Smooth muscle cell (in vitro differentiated cells): Measurements from ENCODE around the gene PHYHD1. TPM values are rescaled to one million over a fixed set of nuclear protein-coding genes. Genes with fewer than 3 reads are reported as not detected.
A peak's percentile ranks its signal among the peaks of the same experiment; 100 is the strongest.

ENCODE experiments used
- DNase-seq: peaks from one replicate; lab custom pipeline; 2025; ENCODE audit not compliant: unreplicated experiment; lab: John Stamatoyannopoulos, UW
- H2AFZ ChIP-seq: fragments of 200-600 bp; sonication (generic); 2 replicates; pipeline ENCODE4 v1.6.0; 2016; ENCODE audit warnings: antibody characterized with exemption, low read depth, mild to moderate bottlenecking
- H3F3A ChIP-seq: fragments of 200-600 bp; sonication (generic); 2 replicates; pipeline ENCODE4 v1.6.0; 2017; ENCODE audit warnings: antibody characterized with exemption, low read depth
- H3K27ac ChIP-seq: fragments of 200-600 bp; sonication (generic); 2 replicates; pipeline ENCODE4 v1.5.1; 2016; ENCODE audit warnings: low read depth, mild to moderate bottlenecking
- H3K27me3 ChIP-seq: fragments of 200-600 bp; sonication (generic); 2 replicates; pipeline ENCODE4 v1.6.1; 2016; ENCODE audit warnings: low read depth, mild to moderate bottlenecking
- H3K36me3 ChIP-seq: fragments of 200-600 bp; sonication (generic); 2 replicates; pipeline ENCODE4 v1.5.1; 2016; ENCODE audit warnings: low read depth
- H3K4me1 ChIP-seq: fragments of 200-600 bp; sonication (generic); 2 replicates; pipeline ENCODE4 v1.5.1; 2016; ENCODE audit warnings: low read depth
- H3K4me2 ChIP-seq: fragments of 200-600 bp; sonication (generic); 2 replicates; pipeline ENCODE4 v1.6.0; 2016; ENCODE audit warnings: mild to moderate bottlenecking
- H3K4me3 ChIP-seq: fragments of 200-600 bp; sonication (generic); 2 replicates; pipeline ENCODE4 v1.5.1; 2016; ENCODE audit warnings: mild to moderate bottlenecking
- H3K79me2 ChIP-seq: fragments of 200-600 bp; sonication (generic); 2 replicates; pipeline ENCODE4 v1.6.0; 2016; ENCODE audit warnings: low read depth, mild to moderate bottlenecking
- H3K9ac ChIP-seq: fragments of 200-600 bp; sonication (generic); 2 replicates; pipeline ENCODE4 v1.6.0; 2016; ENCODE audit warnings: low read depth
- H3K9me3 ChIP-seq: fragments of 200-600 bp; sonication (generic); replicated peaks from 2 replicates; pipeline ENCODE4 v1.5.1; 2016; ENCODE audit warnings: low read depth
- H4K20me1 ChIP-seq: fragments of 200-600 bp; sonication (generic); 2 replicates; pipeline ENCODE4 v1.6.0; 2016; ENCODE audit warnings: low read depth
- WGBS: methylation state at CpG from one replicate; pipeline ENCODE4 v1.1.7; 2016; ENCODE audit warnings: low lambda C conversion rate; 5-methylcytosine and 5-hydroxymethylcytosine counted together
- polyA plus RNA-seq: library from polyadenylated mRNA; unstranded; fragments of >200 nt; fragmentation: Nextera tagmentation; extraction: Ambion mirVana; gene quantifications from 2 replicates; pipeline ENCODE4 v1.2.1, GENCODE V29; 2016
- total RNA-seq: library from RNA; depleted of rRNA; stranded (reverse); fragments of >200 nt; gene quantifications from 2 replicates; pipeline ENCODE4 v1.2.3, GENCODE V29; 2014
- TF ChIP-seq, protein P1 (sequence below): fragments of 200-600 bp; sonication (generic); IDR thresholded peaks from 2 replicates; pipeline ENCODE4 v1.5.1; 2017; ENCODE audit warnings: borderline replicate concordance, mild to moderate bottlenecking, antibody characterized with exemption; ENCODE audit not compliant: insufficient read depth, poor library complexity, severe bottlenecking

The PHYHD1 gene
- total and polyA plus RNA-seq, 2 experiments from 2014 or later = 7.3 to 37.6 TPM

DNA sequence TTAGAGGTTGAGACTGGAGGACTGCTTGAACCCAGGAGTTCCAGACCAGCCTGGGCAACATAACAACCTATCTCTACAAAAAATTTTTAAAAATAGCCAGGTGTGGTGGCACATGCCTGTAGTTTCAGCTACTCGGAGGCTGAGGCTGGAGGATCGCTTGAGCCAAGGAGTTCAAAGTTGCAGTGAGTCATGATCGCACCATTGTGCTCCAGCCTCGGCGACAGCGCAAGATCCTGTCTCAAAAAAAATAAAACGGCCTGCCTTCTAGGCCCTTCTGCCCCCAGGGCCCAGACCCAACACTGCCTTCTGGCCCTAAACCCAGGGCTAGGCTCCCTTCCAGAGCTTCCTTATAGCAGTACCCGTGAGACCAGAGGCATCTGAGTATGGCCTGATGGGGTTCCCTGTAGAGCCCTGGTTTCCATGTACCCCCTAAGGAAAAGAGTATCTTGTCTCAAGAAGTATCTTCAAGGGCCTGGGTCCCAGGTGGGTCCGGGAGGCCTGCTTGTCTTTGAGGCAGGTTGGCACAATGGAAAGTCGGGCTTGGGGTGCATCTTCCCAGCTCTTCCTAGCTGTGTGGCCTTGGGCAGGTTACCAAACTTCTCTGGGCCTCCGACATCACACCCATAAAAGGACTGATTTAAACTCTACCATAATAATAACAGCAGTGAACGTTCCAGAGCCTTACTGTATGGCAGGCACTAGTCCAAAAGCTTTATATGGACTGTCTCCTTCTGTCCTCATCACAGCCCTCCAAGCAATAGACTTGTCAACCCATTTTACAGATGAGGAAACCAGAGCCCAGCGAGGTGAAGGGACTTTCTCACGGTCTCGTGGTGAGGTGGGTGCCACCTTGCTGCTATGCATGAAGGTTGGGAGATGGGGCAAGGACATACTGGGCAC, 29.2 kb upstream of the PHYHD1 start:
- TF ChIP-seq, protein P1, sequence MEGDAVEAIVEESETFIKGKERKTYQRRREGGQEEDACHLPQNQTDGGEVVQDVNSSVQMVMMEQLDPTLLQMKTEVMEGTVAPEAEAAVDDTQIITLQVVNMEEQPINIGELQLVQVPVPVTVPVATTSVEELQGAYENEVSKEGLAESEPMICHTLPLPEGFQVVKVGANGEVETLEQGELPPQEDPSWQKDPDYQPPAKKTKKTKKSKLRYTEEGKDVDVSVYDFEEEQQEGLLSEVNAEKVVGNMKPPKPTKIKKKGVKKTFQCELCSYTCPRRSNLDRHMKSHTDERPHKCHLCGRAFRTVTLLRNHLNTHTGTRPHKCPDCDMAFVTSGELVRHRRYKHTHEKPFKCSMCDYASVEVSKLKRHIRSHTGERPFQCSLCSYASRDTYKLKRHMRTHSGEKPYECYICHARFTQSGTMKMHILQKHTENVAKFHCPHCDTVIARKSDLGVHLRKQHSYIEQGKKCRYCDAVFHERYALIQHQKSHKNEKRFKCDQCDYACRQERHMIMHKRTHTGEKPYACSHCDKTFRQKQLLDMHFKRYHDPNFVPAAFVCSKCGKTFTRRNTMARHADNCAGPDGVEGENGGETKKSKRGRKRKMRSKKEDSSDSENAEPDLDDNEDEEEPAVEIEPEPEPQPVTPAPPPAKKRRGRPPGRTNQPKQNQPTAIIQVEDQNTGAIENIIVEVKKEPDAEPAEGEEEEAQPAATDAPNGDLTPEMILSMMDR = no peak
- Histone ChIP-seq H3K27me3 (no peaks in the 10 kb centered on the region), H4K20me1 (peaks cover 81% of the 10 kb centered on the region), H3K27ac (no peak overlapping the region), H3K36me3 (no peaks in the 10 kb centered on the region), H2AFZ (no peak overlapping the region), H3K4me3 (no peak overlapping the region), H3K9me3 (no peaks in the 10 kb centered on the region), H3K4me1 (peaks cover 4% of the 10 kb centered on the region), H3K9ac (no peak overlapping the region), H3K79me2 (peaks cover 98% of the 10 kb centered on the region), H3F3A (peaks cover 7% of the 10 kb centered on the region), H3K4me2 (peak overlapping the region; percentile 57)
- WGBS = 92% methylated on average over 15 of the region's 15 CpGs
- DNase-seq = no peak

DNA sequence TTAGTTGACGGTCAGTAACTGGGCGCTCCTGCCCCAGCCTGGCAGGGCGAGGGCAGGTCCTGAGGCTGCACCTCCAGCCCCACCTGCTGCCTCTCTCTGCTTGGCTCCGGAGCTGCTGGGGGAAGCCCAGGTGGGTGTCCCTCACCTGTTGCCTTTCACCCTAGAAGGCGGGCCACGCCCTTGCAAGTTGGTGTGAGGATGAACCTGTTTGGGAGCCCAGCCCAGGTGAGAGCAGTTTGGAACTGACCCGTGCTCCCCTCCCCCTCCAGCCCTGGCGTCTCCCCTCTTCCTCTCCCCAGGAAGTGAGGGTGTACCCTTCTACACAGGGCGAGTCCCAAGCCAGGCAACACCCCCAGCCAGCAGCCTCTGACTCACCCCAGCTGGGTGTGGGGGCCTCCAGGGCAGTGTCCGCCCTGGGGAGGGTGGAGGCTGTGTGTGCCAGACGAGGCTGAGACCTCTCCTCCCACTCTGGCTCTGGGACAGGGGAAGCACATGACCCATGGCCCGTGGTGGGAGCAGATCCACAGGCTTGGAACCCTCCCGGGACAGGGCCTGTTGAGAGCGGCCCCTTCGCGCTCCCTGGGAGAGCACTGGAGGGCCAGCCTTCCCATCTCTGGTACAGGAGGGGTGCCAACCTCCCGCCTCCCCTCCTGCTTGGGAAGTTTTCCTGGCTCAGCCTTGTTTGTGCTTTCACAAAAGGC, 28.4 kb upstream of the PHYHD1 start:
- Histone ChIP-seq H3K27me3 (no peaks in the 10 kb centered on the region), H2AFZ (no peak overlapping the region), H3K4me3 (no peak overlapping the region), H3K9ac (peak overlapping the region; percentile 41), H3K36me3 (no peaks in the 10 kb centered on the region), H3K4me1 (peaks cover 4% of the 10 kb centered on the region), H3K27ac (peak overlapping the region; percentile 47), H4K20me1 (peaks cover 81% of the 10 kb centered on the region), H3K4me2 (peak overlapping the region; percentile 57), H3K9me3 (no peaks in the 10 kb centered on the region), H3F3A (peaks cover 7% of the 10 kb centered on the region), H3K79me2 (peaks cover 98% of the 10 kb centered on the region)
- 58% methylated on average over 16 of the region's 17 CpGs for WGBS
- DNase-seq = peak; percentile 23
- TF ChIP-seq, protein P1 = no peak

- peaks cover 78% of the 10 kb centered on the region for H4K20me1 ChIP-seq
- no peaks in the 10 kb centered on the region for H3K27me3 ChIP-seq
- peak overlapping the region; percentile 6 for H3K27ac ChIP-seq
- no peak overlapping the region for H3K4me3 ChIP-seq
- no peaks in the 10 kb centered on the region for H3K4me1 ChIP-seq
- H3K79me2 ChIP-seq = peaks cover 98% of the 10 kb centered on the region
- H2AFZ ChIP-seq = no peak overlapping the region
- H3K36me3 ChIP-seq = no peaks in the 10 kb centered on the region
- no peak overlapping the region for H3K4me2 ChIP-seq
- H3K9me3 ChIP-seq = no peaks in the 10 kb centered on the region
- TF ChIP-seq, protein P1 = no peak
- no peak for DNase-seq
- peaks cover 7% of the 10 kb centered on the region for H3F3A ChIP-seq
- 89% methylated on average over 8 of the region's 8 CpGs for WGBS
- no peak overlapping the region for H3K9ac ChIP-seq
Observed at GRCh38 chr9:128893354-128893753, 27.4 kb upstream of the PHYHD1 start.
